ENCODE data around the gene IL11RA. TPM values are rescaled to one million over a fixed set of nuclear protein-coding genes. Genes with fewer than 3 reads are reported as not detected.

IL11RA gene
- total and polyA plus RNA-seq, 2 donors (not counting 3 experiments of a cell fraction or from before 2014, with no cell fraction given): 15.3 to 18.6 TPM

DNA sequence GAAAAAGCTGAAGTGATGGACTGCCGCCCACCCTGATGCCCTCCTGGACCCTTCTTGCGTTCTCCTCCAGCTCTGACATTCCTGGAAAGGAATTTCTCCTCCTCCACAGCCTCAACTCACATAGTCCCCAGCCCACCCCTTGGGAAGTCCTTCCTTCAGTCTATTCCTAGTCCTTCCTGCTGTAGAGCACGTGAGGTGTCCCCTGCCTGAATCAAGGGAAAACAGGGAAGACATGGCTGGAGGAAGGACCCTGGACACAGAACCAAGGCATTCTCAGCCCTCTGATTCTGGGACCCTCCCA is 26.8 kb upstream of the IL11RA start:
- intact Hi-C loops (cut with micrococcal nuclease) (no loop called here), dilution Hi-C loops (cut with MboI; ENCODE audit: extremely low pct_ligation_motif_present, low sequenced_read_pairs) (no loop called here)
- no peak overlapping the region for H3K4me2 ChIP-seq (ENCODE audit: insufficient read depth, low read length)
- H3K27ac ChIP-seq (ENCODE audit: insufficient read depth, low read depth, low read length): no peak overlapping the region
- no peaks in the 10 kb centered on the region for H4K20me1 ChIP-seq (replicated peaks; ENCODE audit: control insufficient read depth, extremely low read depth, insufficient read depth, low read length)
- no peak overlapping the region for H3K9ac ChIP-seq (replicated peaks; ENCODE audit: extremely low read depth, insufficient read depth, low read length)
- FAIRE-seq: no peak
- H3K4me1 ChIP-seq (ENCODE audit: control insufficient read depth, extremely low read depth, insufficient read depth, low read length): peaks cover 9% of the 10 kb centered on the region
- DNase-seq (ENCODE audit: low read depth, low spot score): no peak
- no peaks in the 10 kb centered on the region for H3K9me1 ChIP-seq (replicated peaks; ENCODE audit: control insufficient read depth, extremely low read depth, insufficient read depth, low read length)
- H3K36me3 ChIP-seq (ENCODE audit: control insufficient read depth in 2 of 2, extremely low read depth in 1 of 2, insufficient read depth in 2 of 2, low read length in 2 of 2): no peaks in the 10 kb centered on the region
- POLR2A ChIA-PET: no interaction called here
- CTCF ChIA-PET: interaction anchor here (1.4 to 1.9 kb wide), 3 partner anchors 9 to 21 kb away, joined by 4 to 14 read pairs (median 4); no protein-coding TSS in a partner anchor
- no peak overlapping the region for H2AFZ ChIP-seq (ENCODE audit: low read depth, low read length)
- no peaks in the 10 kb centered on the region for H3K9me3 ChIP-seq (replicated peaks; ENCODE audit: control insufficient read depth, insufficient read depth, low read length)
- no peak for TF ChIP-seq MYC (IDR thresholded peaks at IDR 0.05; ENCODE audit: low read depth, low read length)
- TF ChIP-seq GATA2 (IDR thresholded peaks at IDR 0.05; ENCODE audit: insufficient read depth, insufficient read length, low read depth, low read length): no peak
- no peak for TF ChIP-seq EZH2 (IDR thresholded peaks at IDR 0.05; ENCODE audit: borderline replicate concordance, low read depth, low read length, severe bottlenecking)
- no peak for TF ChIP-seq CTCF (IDR thresholded peaks at IDR 0.05; ENCODE audit: extremely low read depth in 1 of 2, insufficient read depth in 1 of 2, low read depth in 1 of 2, low read length in 2 of 2)
- no peak for TF ChIP-seq FOS (IDR thresholded peaks at IDR 0.05; ENCODE audit: borderline replicate concordance, insufficient read depth, low read length)
- TF ChIP-seq JUN (IDR thresholded peaks at IDR 0.05; ENCODE audit: borderline replicate concordance, insufficient read depth, insufficient read length, low read depth): no peak
- no peak for TF ChIP-seq POLR2A (IDR thresholded peaks at IDR 0.05; ENCODE audit: low read depth, low read length)
- TF ChIP-seq, protein P1, sequence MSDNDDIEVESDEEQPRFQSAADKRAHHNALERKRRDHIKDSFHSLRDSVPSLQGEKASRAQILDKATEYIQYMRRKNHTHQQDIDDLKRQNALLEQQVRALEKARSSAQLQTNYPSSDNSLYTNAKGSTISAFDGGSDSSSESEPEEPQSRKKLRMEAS (IDR thresholded peaks at IDR 0.05; ENCODE audit: insufficient read depth, insufficient read length): no peak
- no peak for TF ChIP-seq POLR2AphosphoS5 (IDR thresholded peaks at IDR 0.05; ENCODE audit: insufficient read depth, low read depth, low read length)
- peaks cover 60 to 72% of the 10 kb centered on the region in 2 experiments for H3K27me3 ChIP-seq (ENCODE audit: control insufficient read depth in 2 of 2, insufficient read depth in 2 of 2, low read length in 2 of 2)
- no peaks in the 10 kb centered on the region for H3K79me2 ChIP-seq (ENCODE audit: control insufficient read depth, insufficient read depth, low read length)
- H3K4me3 ChIP-seq (replicated peaks in 1 of 3; ENCODE audit: insufficient read depth in 1 of 3, low read depth in 1 of 3, low read length in 3 of 3): no peak overlapping the region
- no TSS peak for BruUV-seq (replicated peaks)
